ENCODE measurements around the gene NCOR1. TPM values are rescaled to one million over a fixed set of nuclear protein-coding genes. Genes with fewer than 3 reads are reported as not detected.

NCOR1 gene
- total and polyA plus RNA-seq, 2 experiments from 2014 or later: 50.6 to 95.7 TPM

DNA sequence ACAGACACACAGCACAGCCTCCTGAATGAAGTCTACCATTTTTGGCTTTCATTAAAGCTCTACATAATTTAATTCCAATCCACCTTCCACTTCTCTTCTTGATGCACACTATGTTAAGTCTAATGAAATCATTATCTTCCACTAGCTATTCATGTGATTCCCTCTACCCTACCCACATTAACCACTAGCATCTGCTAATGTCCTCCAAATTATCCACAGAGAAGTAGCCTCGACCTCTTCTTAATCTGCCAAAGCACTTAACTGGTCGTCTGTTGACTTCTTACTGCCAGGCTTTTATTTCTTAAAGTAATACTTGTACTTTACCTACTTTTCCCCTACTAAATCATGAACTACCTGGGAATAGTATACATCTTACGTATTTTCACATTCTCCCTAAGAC, 91.8 kb downstream of the NCOR1 start:
- Histone ChIP-seq H4K20me1 (ENCODE audit: insufficient read depth) (no peaks in the 10 kb centered on the region), H3K36me3 (ENCODE audit: low read depth) (peaks cover 34% of the 10 kb centered on the region), H3K4me3 (no peak overlapping the region), H3F3A (ENCODE audit: insufficient read depth) (peaks cover 8% of the 10 kb centered on the region), H3K27me3 (replicated peaks; ENCODE audit: insufficient read depth) (no peaks in the 10 kb centered on the region), H3K9me2 (ENCODE audit: insufficient read depth) (no peaks in the 10 kb centered on the region), H2AFZ (no peak overlapping the region), H3K9ac (no peak overlapping the region), H3K4me2 (ENCODE audit: unreplicated experiment) (no peak overlapping the region), H3K4me1 (ENCODE audit: insufficient read depth) (no peaks in the 10 kb centered on the region), H3K27ac (no peak overlapping the region), H3K9me3 (ENCODE audit: low read depth) (no peaks in the 10 kb centered on the region), H3K79me2 (ENCODE audit: insufficient read depth) (peaks cover 32% of the 10 kb centered on the region)
- TF ChIP-seq EZH2 (IDR thresholded peaks at IDR 0.05; ENCODE audit: insufficient read depth, poor library complexity, severe bottlenecking): no peak
- TF ChIP-seq EZH2phosphoT487 (IDR thresholded peaks at IDR 0.05; ENCODE audit: insufficient read depth, low read depth): no peak
- DNase-seq: no peak
- 80 to 83% methylated on average over 3 of the region's 3 CpGs for WGBS, 2 experiments (ENCODE audit: low coverage in 1 of 2, low lambda C conversion rate in 2 of 2, missing lambda C conversion rate in 2 of 2)
- in situ Hi-C loops (cut with MboI): no loop called here

DNA sequence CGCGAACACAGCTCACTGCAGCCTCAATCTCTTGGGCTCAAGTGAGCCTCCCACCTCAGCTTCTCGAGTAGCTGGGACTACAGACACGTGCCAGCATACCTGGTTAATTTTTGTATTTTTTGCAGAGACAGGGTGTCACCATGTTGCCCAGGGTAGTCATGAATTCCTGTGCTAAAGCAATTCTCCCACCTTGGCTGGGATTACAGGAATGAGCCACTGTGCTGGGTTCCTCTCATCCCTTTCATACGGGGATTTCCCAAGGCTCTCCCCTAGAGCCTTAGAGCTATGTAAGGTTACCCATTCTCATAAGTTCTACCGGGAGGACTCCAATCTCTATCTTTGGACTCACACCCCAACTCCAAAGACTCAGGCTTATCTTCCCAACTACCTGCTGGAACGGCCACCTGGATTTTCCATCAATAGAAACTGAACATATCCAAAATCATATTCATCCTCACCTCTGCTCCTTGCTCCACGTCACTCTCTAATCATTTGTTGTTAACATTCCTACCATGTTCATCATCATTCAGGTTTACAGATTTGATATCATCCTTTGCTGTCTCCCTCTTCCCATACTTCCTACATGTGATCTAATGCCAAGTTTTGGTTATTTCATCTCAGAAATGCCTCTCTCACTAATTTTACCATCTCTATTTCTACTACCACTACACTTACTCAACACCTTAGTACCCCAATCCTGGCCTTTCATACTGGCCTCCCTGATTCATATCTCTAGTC, 92.5 kb downstream of the NCOR1 start:
- H3K36me3 ChIP-seq (ENCODE audit: low read depth): peaks cover 41% of the 10 kb centered on the region
- in situ Hi-C loops (cut with MboI): no loop called here
- H3K4me1 ChIP-seq (ENCODE audit: insufficient read depth): no peaks in the 10 kb centered on the region
- no peaks in the 10 kb centered on the region for H3K27me3 ChIP-seq (replicated peaks; ENCODE audit: insufficient read depth)
- H3K27ac ChIP-seq: no peak overlapping the region
- no peaks in the 10 kb centered on the region for H3K9me3 ChIP-seq (ENCODE audit: low read depth)
- no peak overlapping the region for H3K4me3 ChIP-seq
- peaks cover 32% of the 10 kb centered on the region for H3K79me2 ChIP-seq (ENCODE audit: insufficient read depth)
- no peaks in the 10 kb centered on the region for H3K9me2 ChIP-seq (ENCODE audit: insufficient read depth)
- no peaks in the 10 kb centered on the region for H4K20me1 ChIP-seq (ENCODE audit: insufficient read depth)
- peaks cover 2% of the 10 kb centered on the region for H3F3A ChIP-seq (ENCODE audit: insufficient read depth)
- H2AFZ ChIP-seq: no peak overlapping the region
- TF ChIP-seq EZH2phosphoT487 (IDR thresholded peaks at IDR 0.05; ENCODE audit: insufficient read depth, low read depth): no peak
- no peak for TF ChIP-seq EZH2 (IDR thresholded peaks at IDR 0.05; ENCODE audit: insufficient read depth, poor library complexity, severe bottlenecking)
- H3K9ac ChIP-seq: no peak overlapping the region
- no peak for DNase-seq
- H3K4me2 ChIP-seq (ENCODE audit: unreplicated experiment): no peak overlapping the region
- 90% methylated on average over 8 of the region's 8 CpGs for WGBS, 2 experiments (ENCODE audit: low coverage in 1 of 2, low lambda C conversion rate in 2 of 2, missing lambda C conversion rate in 2 of 2)

DNA sequence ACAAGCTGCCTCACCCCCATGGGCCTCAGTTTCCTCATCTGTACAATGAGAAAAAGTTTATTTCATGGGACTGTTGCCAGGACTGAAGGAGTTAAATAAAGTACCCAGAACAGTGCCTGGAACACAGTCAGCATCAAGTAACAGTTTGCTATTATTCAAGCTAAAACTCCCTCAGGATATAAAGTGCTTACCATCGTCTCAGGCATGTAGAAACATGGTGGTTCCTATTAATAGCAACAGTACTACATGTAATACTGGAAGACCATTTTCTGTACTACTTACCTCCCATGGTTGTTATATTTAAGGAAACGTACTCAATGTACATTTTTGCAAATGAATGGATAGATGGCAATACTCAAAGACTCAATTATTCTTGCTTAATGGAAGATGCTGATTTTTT, 93.4 kb downstream of the NCOR1 start:
- H3K27ac ChIP-seq: no peak overlapping the region
- H3F3A ChIP-seq (ENCODE audit: insufficient read depth): no peaks in the 10 kb centered on the region
- H3K4me2 ChIP-seq (ENCODE audit: unreplicated experiment): no peak overlapping the region
- no peak overlapping the region for H2AFZ ChIP-seq
- H4K20me1 ChIP-seq (ENCODE audit: insufficient read depth): no peaks in the 10 kb centered on the region
- DNase-seq: no peak
- in situ Hi-C loops (cut with MboI): no loop called here
- H3K4me3 ChIP-seq: no peak overlapping the region
- no peak overlapping the region for H3K9ac ChIP-seq
- no peaks in the 10 kb centered on the region for H3K9me2 ChIP-seq (ENCODE audit: insufficient read depth)
- WGBS, 2 experiments (ENCODE audit: low coverage in 1 of 2, low lambda C conversion rate in 2 of 2, missing lambda C conversion rate in 2 of 2): 69 to 84% methylated on average over 2 of the region's 2 CpGs
- peaks cover 32% of the 10 kb centered on the region for H3K79me2 ChIP-seq (ENCODE audit: insufficient read depth)
- H3K27me3 ChIP-seq (replicated peaks; ENCODE audit: insufficient read depth): no peaks in the 10 kb centered on the region
- H3K4me1 ChIP-seq (ENCODE audit: insufficient read depth): no peaks in the 10 kb centered on the region
- H3K36me3 ChIP-seq (ENCODE audit: low read depth): peaks cover 48% of the 10 kb centered on the region
- H3K9me3 ChIP-seq (ENCODE audit: low read depth): no peaks in the 10 kb centered on the region
- TF ChIP-seq EZH2phosphoT487 (IDR thresholded peaks at IDR 0.05; ENCODE audit: insufficient read depth, low read depth): no peak
- TF ChIP-seq EZH2 (IDR thresholded peaks at IDR 0.05; ENCODE audit: insufficient read depth, poor library complexity, severe bottlenecking): no peak

DNA sequence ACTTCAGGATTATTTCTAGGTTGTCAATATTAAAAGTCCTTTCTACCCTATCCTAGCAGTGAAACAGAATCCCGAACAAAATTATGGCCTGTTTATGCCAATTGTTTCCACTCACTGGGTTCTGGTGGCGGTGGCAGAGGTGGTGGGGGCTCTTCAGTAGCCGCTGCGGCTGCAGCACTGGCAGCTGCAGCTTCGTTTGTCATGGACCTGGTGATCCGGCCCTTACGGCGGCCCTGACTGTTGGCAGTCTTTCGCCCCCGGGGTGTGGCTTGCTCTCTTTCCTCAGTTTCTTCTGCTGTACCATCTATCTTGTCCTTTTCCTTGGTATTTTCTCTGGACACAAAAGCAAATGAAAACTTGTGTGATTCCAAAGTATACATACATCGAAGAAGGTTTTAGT, 94.4 kb downstream of the NCOR1 start:
- Histone ChIP-seq H3K36me3 (ENCODE audit: low read depth) (peaks cover 53% of the 10 kb centered on the region), H3K9me3 (ENCODE audit: low read depth) (no peaks in the 10 kb centered on the region), H3K4me3 (no peak overlapping the region), H3K27me3 (replicated peaks; ENCODE audit: insufficient read depth) (no peaks in the 10 kb centered on the region), H3K4me1 (ENCODE audit: insufficient read depth) (no peaks in the 10 kb centered on the region), H3K4me2 (ENCODE audit: unreplicated experiment) (no peak overlapping the region), H3K9me2 (ENCODE audit: insufficient read depth) (no peaks in the 10 kb centered on the region), H4K20me1 (ENCODE audit: insufficient read depth) (no peaks in the 10 kb centered on the region), H3K9ac (no peak overlapping the region), H3K27ac (no peak overlapping the region), H3K79me2 (ENCODE audit: insufficient read depth) (peaks cover 29% of the 10 kb centered on the region; the same call in 1 of the 2 replicates), H3F3A (ENCODE audit: insufficient read depth) (no peaks in the 10 kb centered on the region), H2AFZ (no peak overlapping the region)
- TF ChIP-seq EZH2 (IDR thresholded peaks at IDR 0.05; ENCODE audit: insufficient read depth, poor library complexity, severe bottlenecking) (no peak), EZH2phosphoT487 (IDR thresholded peaks at IDR 0.05; ENCODE audit: insufficient read depth, low read depth) (no peak)
- 94 to 95% methylated on average over 11 of the region's 11 CpGs for WGBS, 2 experiments (ENCODE audit: low coverage in 1 of 2, low lambda C conversion rate in 2 of 2, missing lambda C conversion rate in 2 of 2)
- DNase-seq: no peak
- in situ Hi-C loops (cut with MboI): no loop called here

Data from GM23248 (cell line).